HG03378 (cell line): ENCODE results near the gene PAK5.

Experiments used
- ATAC-seq: cut with Tn5 transposase; IDR thresholded peaks from one replicate; pipeline ENCODE4 v1.9.1; 2021; ENCODE audit warnings: mild to moderate bottlenecking, moderate library complexity; ENCODE audit not compliant: unreplicated experiment

The PAK5 gene

GRCh38 chr20:9501473-9501872 is 337.4 kb downstream of the PAK5 start:
- no peak for ATAC-seq

GRCh38 chr20:9500121-9500520 is 338.8 kb downstream of the PAK5 start:
- no peak for ATAC-seq

- no peak for ATAC-seq
These were observed 339.6 kb downstream of the PAK5 start for GRCh38 chr20:9499126-9499899.

GRCh38 chr20:9498322-9498721 is 340.6 kb downstream of the PAK5 start:
- ATAC-seq = no peak

- ATAC-seq = no peak
These were observed 342.7 kb downstream of the PAK5 start for GRCh38 chr20:9496155-9496554.

- ATAC-seq = no peak
These were observed 343.2 kb downstream of the PAK5 start for GRCh38 chr20:9495701-9496100.

- ATAC-seq = no peak
These were observed 345.1 kb downstream of the PAK5 start for GRCh38 chr20:9493803-9494202.

- no peak for ATAC-seq
These were observed 346.8 kb downstream of the PAK5 start for GRCh38 chr20:9492067-9492466.

GRCh38 chr20:9491324-9491723 is 347.6 kb downstream of the PAK5 start:
- ATAC-seq = no peak

GRCh38 chr20:9490631-9491030 is 348.2 kb downstream of the PAK5 start:
- ATAC-seq = no peak

- no peak for ATAC-seq
These were observed 348.7 kb downstream of the PAK5 start for GRCh38 chr20:9490161-9490560.

GRCh38 chr20:9488063-9488462 is 350.8 kb downstream of the PAK5 start:
- ATAC-seq = no peak
